ENCODE data around the gene HHAT. TPM values are rescaled to one million over a fixed set of nuclear protein-coding genes. Genes with fewer than 3 reads are reported as not detected.

HHAT gene
- total RNA-seq, 1 donor from 2014 or later: 11.4 TPM

- Histone ChIP-seq H3K27ac (ENCODE audit: low read depth, low read length) (no peak overlapping the region), H3K9me3 (ENCODE audit: insufficient read depth, low read depth, low read length) (no peaks in the 10 kb centered on the region), H2AFZ (ENCODE audit: low read depth, low read length) (no peak overlapping the region), H3K4me2 (ENCODE audit: low read length) (no peak overlapping the region), H3K4me3 (ENCODE audit: insufficient read depth, low read depth, low read length) (no peak overlapping the region), H4K20me1 (ENCODE audit: insufficient read depth, low read length) (no peaks in the 10 kb centered on the region), H3K36me3 (ENCODE audit: insufficient read depth, low read length) (no peaks in the 10 kb centered on the region), H3K79me2 (ENCODE audit: insufficient read depth, low read length) (no peaks in the 10 kb centered on the region), H3K4me1 (ENCODE audit: insufficient read depth, low read length) (no peaks in the 10 kb centered on the region), H3K27me3 (ENCODE audit: insufficient read depth, low read length) (no peaks in the 10 kb centered on the region), H3K9ac (ENCODE audit: low read length) (no peak overlapping the region)
- FAIRE-seq (no peak), DNase-seq (ENCODE audit: low read depth) (no peak)
- Mint-ChIP-seq H3K4me1 (ENCODE audit: low read depth, unreplicated experiment) (no peaks in the 10 kb centered on the region), H3K27ac (ENCODE audit: unreplicated experiment) (no peak overlapping the region), H3K4me3 (ENCODE audit: unreplicated experiment) (no peak overlapping the region), H3K9me3 (ENCODE audit: unreplicated experiment) (no peaks in the 10 kb centered on the region), H3K36me3 (ENCODE audit: low read depth, unreplicated experiment) (peaks cover 20% of the 10 kb centered on the region), H3K27me3 (ENCODE audit: low read depth, unreplicated experiment) (peaks cover 3% of the 10 kb centered on the region)
- TF ChIP-seq EZH2 (IDR thresholded peaks at IDR 0.05; ENCODE audit: insufficient read depth, low read length) (no peak), CTCF (IDR thresholded peaks at IDR 0.05; ENCODE audit: insufficient read depth, low read depth, low read length) (no peak)
Measured at GRCh38 chr1:210478820-210479219, 150.1 kb downstream of the HHAT start.

- Histone ChIP-seq H3K27me3 (ENCODE audit: insufficient read depth, low read length) (no peaks in the 10 kb centered on the region), H4K20me1 (ENCODE audit: insufficient read depth, low read length) (no peaks in the 10 kb centered on the region), H3K79me2 (ENCODE audit: insufficient read depth, low read length) (no peaks in the 10 kb centered on the region), H3K27ac (ENCODE audit: low read depth, low read length) (no peak overlapping the region), H3K9ac (ENCODE audit: low read length) (no peak overlapping the region), H3K4me1 (ENCODE audit: insufficient read depth, low read length) (no peaks in the 10 kb centered on the region), H2AFZ (ENCODE audit: low read depth, low read length) (no peak overlapping the region), H3K9me3 (ENCODE audit: insufficient read depth, low read depth, low read length) (no peaks in the 10 kb centered on the region), H3K4me2 (ENCODE audit: low read length) (no peak overlapping the region), H3K4me3 (ENCODE audit: insufficient read depth, low read depth, low read length) (no peak overlapping the region), H3K36me3 (ENCODE audit: insufficient read depth, low read length) (no peaks in the 10 kb centered on the region)
- no peak overlapping the region for H3K27ac Mint-ChIP-seq (ENCODE audit: unreplicated experiment)
- no peaks in the 10 kb centered on the region for H3K4me1 Mint-ChIP-seq (ENCODE audit: low read depth, unreplicated experiment)
- H3K9me3 Mint-ChIP-seq (ENCODE audit: unreplicated experiment): no peaks in the 10 kb centered on the region
- DNase-seq (ENCODE audit: low read depth): no peak
- no peak for FAIRE-seq
- H3K27me3 Mint-ChIP-seq (ENCODE audit: low read depth, unreplicated experiment): peaks cover 3% of the 10 kb centered on the region
- peaks cover 9% of the 10 kb centered on the region for H3K36me3 Mint-ChIP-seq (ENCODE audit: low read depth, unreplicated experiment)
- TF ChIP-seq CTCF (IDR thresholded peaks at IDR 0.05; ENCODE audit: insufficient read depth, low read depth, low read length) (no peak), EZH2 (IDR thresholded peaks at IDR 0.05; ENCODE audit: insufficient read depth, low read length) (no peak)
- H3K4me3 Mint-ChIP-seq (ENCODE audit: unreplicated experiment): no peak overlapping the region
Measured at GRCh38 chr1:210482491-210482890, 153.8 kb downstream of the HHAT start.

GRCh38 chr1:210482945-210483617 lies 154.4 kb downstream of the HHAT start:
- FAIRE-seq: no peak

More at GRCh38 chr1:210482945-210483617, 154.4 kb downstream of the HHAT start:
- Histone ChIP-seq H3K4me2 (ENCODE audit: low read length) (no peak overlapping the region), H3K9me3 (ENCODE audit: insufficient read depth, low read depth, low read length) (no peaks in the 10 kb centered on the region), H3K9ac (ENCODE audit: low read length) (no peak overlapping the region), H4K20me1 (ENCODE audit: insufficient read depth, low read length) (no peaks in the 10 kb centered on the region), H2AFZ (ENCODE audit: low read depth, low read length) (no peak overlapping the region), H3K36me3 (ENCODE audit: insufficient read depth, low read length) (no peaks in the 10 kb centered on the region), H3K4me1 (ENCODE audit: insufficient read depth, low read length) (no peaks in the 10 kb centered on the region), H3K27ac (ENCODE audit: low read depth, low read length) (no peak overlapping the region), H3K4me3 (ENCODE audit: insufficient read depth, low read depth, low read length) (no peak overlapping the region), H3K27me3 (ENCODE audit: insufficient read depth, low read length) (no peaks in the 10 kb centered on the region), H3K79me2 (ENCODE audit: insufficient read depth, low read length) (no peaks in the 10 kb centered on the region)
- Mint-ChIP-seq H3K27ac (ENCODE audit: unreplicated experiment) (no peak overlapping the region), H3K4me1 (ENCODE audit: low read depth, unreplicated experiment) (no peaks in the 10 kb centered on the region), H3K4me3 (ENCODE audit: unreplicated experiment) (no peak overlapping the region), H3K27me3 (ENCODE audit: low read depth, unreplicated experiment) (peaks cover 3% of the 10 kb centered on the region), H3K9me3 (ENCODE audit: unreplicated experiment) (no peaks in the 10 kb centered on the region), H3K36me3 (ENCODE audit: low read depth, unreplicated experiment) (peaks cover 3% of the 10 kb centered on the region)
- no peak for TF ChIP-seq EZH2 (IDR thresholded peaks at IDR 0.05; ENCODE audit: insufficient read depth, low read length)
- TF ChIP-seq CTCF (IDR thresholded peaks at IDR 0.05; ENCODE audit: insufficient read depth, low read depth, low read length): no peak
- no peak for DNase-seq (ENCODE audit: low read depth)
